IPS-20b (cell line): Measurements from ENCODE around the gene IBA57.

Source experiments
- H3K27ac ChIP-seq: one replicate; pipeline ENCODE4 v1.5.1; 2013; ENCODE audit warnings: low read length
- H3K27me3 ChIP-seq: 2 replicates; pipeline ENCODE4 v1.6.1; 2013; ENCODE audit warnings: mild to moderate bottlenecking, low read length, inconsistent platforms; ENCODE audit not compliant: insufficient read depth
- H3K36me3 ChIP-seq: 2 replicates; pipeline ENCODE4 v1.6.1; 2013; ENCODE audit warnings: low read depth, mild to moderate bottlenecking, inconsistent platforms, low read length, moderate library complexity; ENCODE audit not compliant: insufficient read depth
- H3K4me1 ChIP-seq: 2 replicates; pipeline ENCODE4 v1.6.1; 2013; ENCODE audit warnings: mild to moderate bottlenecking, control low read depth, inconsistent platforms, low read length, moderate library complexity; ENCODE audit not compliant: insufficient read depth
- H3K4me3 ChIP-seq: 2 replicates; pipeline ENCODE4 v1.5.1; 2013; ENCODE audit warnings: mild to moderate bottlenecking, low read length, inconsistent platforms
- H3K9ac ChIP-seq: 2 replicates; pipeline ENCODE4 v1.6.1; 2013; ENCODE audit warnings: low read depth, mild to moderate bottlenecking, inconsistent platforms, low read length, moderate library complexity
- H3K9me3 ChIP-seq: 2 replicates; pipeline ENCODE4 v1.6.1; 2013; ENCODE audit warnings: mild to moderate bottlenecking, low read depth, low read length, inconsistent platforms; ENCODE audit not compliant: insufficient read depth

Gene IBA57

GRCh38 chr1:228190778-228191177 lies 25.2 kb downstream of the IBA57 start:
- no peak overlapping the region for H3K4me3 ChIP-seq
- no peak overlapping the region for H3K9ac ChIP-seq

GRCh38 chr1:228194436-228194835 lies 28.8 kb downstream of the IBA57 start:
- H3K36me3 ChIP-seq, result no peaks in the 10 kb centered on the region
- H3K9ac ChIP-seq, result no peak overlapping the region
- H3K4me1 ChIP-seq, result no peaks in the 10 kb centered on the region
- no peak overlapping the region for H3K4me3 ChIP-seq
- H3K27ac ChIP-seq, result no peak overlapping the region
- peaks cover 11% of the 10 kb centered on the region for H3K9me3 ChIP-seq
- H3K27me3 ChIP-seq, result no peaks in the 10 kb centered on the region

More at GRCh38 chr1:228190778-228191177, 25.2 kb downstream of the IBA57 start:
- Histone ChIP-seq H3K27ac (no peak overlapping the region), H3K4me1 (no peaks in the 10 kb centered on the region), H3K27me3 (no peaks in the 10 kb centered on the region), H3K36me3 (no peaks in the 10 kb centered on the region), H3K9me3 (no peaks in the 10 kb centered on the region)

- Histone ChIP-seq H3K9ac (no peak overlapping the region), H3K9me3 (peaks cover 18% of the 10 kb centered on the region), H3K4me3 (no peak overlapping the region), H3K27me3 (no peaks in the 10 kb centered on the region), H3K27ac (no peak overlapping the region), H3K4me1 (no peaks in the 10 kb centered on the region), H3K36me3 (no peaks in the 10 kb centered on the region)
Measured at GRCh38 chr1:228194921-228195812, 29.6 kb downstream of the IBA57 start.

GRCh38 chr1:228197555-228198147 lies 32.0 kb downstream of the IBA57 start:
- Histone ChIP-seq H3K9ac (no peak overlapping the region), H3K4me1 (no peaks in the 10 kb centered on the region), H3K27me3 (no peaks in the 10 kb centered on the region; the same call in 1 of the 2 replicates), H3K9me3 (peaks cover 21% of the 10 kb centered on the region), H3K36me3 (no peaks in the 10 kb centered on the region), H3K4me3 (no peak overlapping the region), H3K27ac (no peak overlapping the region)

GRCh38 chr1:228198977-228199590 lies 33.5 kb downstream of the IBA57 start:
- Histone ChIP-seq H3K4me3 (no peak overlapping the region), H3K36me3 (no peaks in the 10 kb centered on the region), H3K9me3 (peaks cover 21% of the 10 kb centered on the region), H3K27ac (no peak overlapping the region), H3K27me3 (peaks cover 10% of the 10 kb centered on the region), H3K9ac (no peak overlapping the region), H3K4me1 (no peaks in the 10 kb centered on the region)

- Histone ChIP-seq H3K27me3 (peaks cover 35% of the 10 kb centered on the region), H3K9me3 (peaks cover 5% of the 10 kb centered on the region; the same call in 1 of the 2 replicates), H3K27ac (no peak overlapping the region), H3K4me1 (no peaks in the 10 kb centered on the region), H3K4me3 (no peak overlapping the region), H3K9ac (no peak overlapping the region), H3K36me3 (no peaks in the 10 kb centered on the region)
Measured at GRCh38 chr1:228204958-228205357, 39.4 kb downstream of the IBA57 start.

GRCh38 chr1:228205526-228206436 lies 40.2 kb downstream of the IBA57 start:
- H3K36me3 ChIP-seq, result no peaks in the 10 kb centered on the region
- H3K9ac ChIP-seq, result no peak overlapping the region
- H3K4me1 ChIP-seq, result no peaks in the 10 kb centered on the region
- no peak overlapping the region for H3K27ac ChIP-seq
- no peak overlapping the region for H3K4me3 ChIP-seq
- peaks cover 35% of the 10 kb centered on the region for H3K27me3 ChIP-seq
- H3K9me3 ChIP-seq, result no peaks in the 10 kb centered on the region

GRCh38 chr1:228206582-228207351 lies 41.2 kb downstream of the IBA57 start:
- no peaks in the 10 kb centered on the region for H3K4me1 ChIP-seq
- no peaks in the 10 kb centered on the region for H3K36me3 ChIP-seq
- no peak overlapping the region for H3K9ac ChIP-seq
- no peak overlapping the region for H3K27ac ChIP-seq
- H3K4me3 ChIP-seq, result no peak overlapping the region
- H3K9me3 ChIP-seq, result no peaks in the 10 kb centered on the region
- peaks cover 35% of the 10 kb centered on the region for H3K27me3 ChIP-seq

GRCh38 chr1:228207381-228207810 lies 41.8 kb downstream of the IBA57 start:
- H3K4me3 ChIP-seq, result no peak overlapping the region
- peaks cover 35% of the 10 kb centered on the region for H3K27me3 ChIP-seq
- H3K4me1 ChIP-seq, result no peaks in the 10 kb centered on the region
- no peaks in the 10 kb centered on the region for H3K9me3 ChIP-seq
- no peak overlapping the region for H3K9ac ChIP-seq
- H3K36me3 ChIP-seq, result no peaks in the 10 kb centered on the region
- H3K27ac ChIP-seq, result no peak overlapping the region

- Histone ChIP-seq H3K4me3 (no peak within 1 kb of the TSS), H3K4me1 (no peaks in the 10 kb centered on the region), H3K9ac (no peak within 1 kb of the TSS), H3K9me3 (no peaks in the 10 kb centered on the region), H3K27me3 (peaks cover 34% of the 10 kb centered on the region), H3K27ac (no peak within 1 kb of the TSS), H3K36me3 (no peaks in the 10 kb centered on the region)
Measured at GRCh38 chr1:228207851-228208821, 42.5 kb downstream of the IBA57 start, which contains the start of gene OBSCN. OBSCN (plus strand) TSS chr1:228208044; CDS start chr1:228211784, 3,740 bp downstream.
